GM21360 (cell line): Measurements from ENCODE around the gene PLTP.
"Not testable (repeated sequence)": the region's sequence is repeated elsewhere in the genome, so short reads cannot be mapped to it uniquely, and the experiment has no call there.

Experiments used
- ATAC-seq: cut with Tn5 transposase; IDR thresholded peaks from one replicate; pipeline ENCODE4 v1.9.1; 2021; ENCODE audit warnings: mild to moderate bottlenecking, moderate library complexity; ENCODE audit not compliant: unreplicated experiment

The PLTP gene

DNA sequence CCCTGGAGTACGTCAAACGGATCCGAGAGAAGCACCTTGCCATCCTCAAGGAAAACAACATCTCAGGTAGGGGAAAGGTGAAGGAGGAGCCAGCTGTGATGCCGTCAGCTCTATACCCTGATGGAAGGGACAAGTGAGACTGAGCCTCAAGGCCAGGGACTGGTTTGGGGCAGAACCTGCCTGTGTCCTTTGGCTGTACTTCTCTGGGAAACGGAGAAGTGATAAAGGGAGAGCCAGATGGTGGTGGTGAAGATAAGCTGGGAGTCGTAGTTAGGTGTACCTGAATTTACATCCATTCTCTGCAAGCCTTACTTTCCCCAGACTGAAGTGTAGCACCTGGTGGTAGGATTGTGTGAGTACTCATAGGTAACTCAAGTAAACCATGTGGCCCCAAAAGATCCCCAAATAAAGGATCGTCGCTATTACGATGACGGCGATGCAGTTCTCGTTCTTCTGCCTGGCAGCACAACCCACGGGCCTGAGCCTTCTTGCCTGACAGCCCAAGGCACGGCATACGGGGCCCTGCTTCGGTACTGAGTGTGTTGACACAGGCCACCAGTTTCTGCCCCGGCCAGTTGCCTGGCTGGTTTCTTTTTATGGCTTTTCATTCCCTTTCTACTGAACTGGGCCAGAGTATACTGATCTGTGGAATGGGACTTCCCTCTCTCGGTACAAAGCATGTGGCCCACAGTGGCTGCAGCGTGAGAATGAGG is 33.2 kb upstream of the PLTP start:
- no peak for ATAC-seq

DNA sequence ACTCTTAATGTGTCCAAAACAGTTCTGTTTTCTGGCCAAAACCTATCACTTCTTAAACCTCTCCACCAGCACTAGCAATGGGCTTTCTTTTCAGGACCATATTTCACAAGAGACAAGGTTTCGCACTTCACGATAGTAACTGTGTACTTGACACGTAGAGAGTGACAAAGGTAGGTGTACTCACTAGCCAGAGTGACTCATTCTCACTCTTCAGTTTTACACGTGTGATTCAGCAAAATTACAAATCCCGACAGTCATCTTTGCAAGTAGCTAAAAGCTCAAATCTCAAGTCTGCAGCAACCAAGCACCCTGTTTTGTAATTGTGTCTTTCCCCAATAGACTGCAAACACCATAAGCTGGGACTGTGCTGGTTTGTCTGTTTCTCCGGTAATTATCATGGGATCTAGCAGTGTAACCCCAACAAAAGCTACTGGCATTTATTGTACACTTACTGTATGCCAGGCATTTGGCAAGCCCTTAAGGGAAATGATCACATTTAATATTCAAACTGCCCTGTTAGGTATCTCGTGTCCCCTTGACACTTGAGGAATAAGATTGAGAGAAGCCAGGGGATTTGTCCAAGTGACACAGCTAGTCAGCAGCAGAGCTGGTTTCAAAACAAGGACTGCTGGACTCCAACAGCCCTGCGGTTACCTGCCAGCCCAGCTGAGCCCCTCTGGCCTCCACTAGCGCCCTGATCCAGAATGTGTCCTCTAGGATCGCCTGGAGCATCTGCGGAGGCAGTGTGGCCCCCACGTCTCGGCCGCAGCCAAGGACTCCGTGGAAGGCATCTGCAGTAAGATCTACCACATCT is 32.4 kb upstream of the PLTP start:
- ATAC-seq: no peak

DNA sequence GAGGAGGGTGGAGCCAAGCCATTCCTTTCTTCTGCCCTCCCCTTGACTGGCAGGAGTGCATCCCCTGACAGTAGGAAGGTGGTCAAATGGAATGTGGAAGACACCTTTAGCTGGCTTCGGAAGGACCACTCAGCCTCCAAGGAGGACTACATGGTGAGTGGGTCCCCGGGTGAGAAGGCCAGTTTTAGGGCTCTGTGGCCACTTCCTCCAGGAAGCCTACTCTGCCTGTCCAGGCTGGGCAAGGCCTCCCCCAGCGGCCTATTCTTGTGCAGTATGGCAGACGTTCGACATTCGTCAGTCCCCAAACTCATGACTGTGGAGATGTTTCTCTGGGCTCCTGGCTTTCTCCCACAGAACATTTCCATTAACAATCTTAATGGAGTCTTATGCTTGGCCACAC is 31.7 kb upstream of the PLTP start:
- no peak for ATAC-seq

DNA sequence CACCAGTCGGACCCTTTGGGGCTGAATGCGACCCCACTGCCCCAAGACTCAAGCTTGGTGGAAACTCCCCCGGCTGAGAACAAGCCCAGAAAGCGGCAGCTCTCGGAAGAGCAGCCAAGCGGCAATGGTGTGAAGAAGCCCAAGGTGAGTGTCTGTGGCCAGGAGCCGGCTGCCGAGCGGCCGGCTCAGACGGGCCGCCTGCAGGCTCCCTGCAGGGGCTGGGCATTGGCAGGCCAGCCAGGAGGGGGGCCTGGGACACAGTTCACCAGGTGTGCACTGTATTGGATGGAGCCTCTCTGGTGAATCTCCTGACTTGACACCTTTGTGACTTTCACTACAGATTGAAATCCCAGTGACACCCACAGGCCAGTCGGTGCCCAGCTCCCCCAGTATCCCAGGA is 28.5 kb upstream of the PLTP start:
- no peak for ATAC-seq

DNA sequence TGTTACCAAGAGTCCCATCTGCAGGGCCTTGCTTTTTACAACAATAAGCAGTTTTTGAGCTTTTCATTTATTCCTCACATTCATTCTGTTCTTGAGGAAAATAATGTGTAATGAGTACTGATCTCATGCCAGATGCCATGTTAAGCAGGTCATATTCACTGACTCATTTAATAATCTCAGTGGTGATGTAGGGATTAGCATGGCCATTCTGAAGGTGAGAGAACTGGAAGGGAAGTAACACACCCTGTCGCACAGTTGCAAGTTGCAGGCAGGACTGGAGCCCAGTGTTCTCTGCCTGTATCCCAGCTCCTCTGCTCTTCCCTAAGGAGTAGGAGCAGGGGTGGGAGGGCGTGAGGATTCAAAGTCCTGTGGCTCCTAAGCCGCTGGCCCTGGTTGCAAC is 28.1 kb upstream of the PLTP start:
- ATAC-seq: no peak

DNA sequence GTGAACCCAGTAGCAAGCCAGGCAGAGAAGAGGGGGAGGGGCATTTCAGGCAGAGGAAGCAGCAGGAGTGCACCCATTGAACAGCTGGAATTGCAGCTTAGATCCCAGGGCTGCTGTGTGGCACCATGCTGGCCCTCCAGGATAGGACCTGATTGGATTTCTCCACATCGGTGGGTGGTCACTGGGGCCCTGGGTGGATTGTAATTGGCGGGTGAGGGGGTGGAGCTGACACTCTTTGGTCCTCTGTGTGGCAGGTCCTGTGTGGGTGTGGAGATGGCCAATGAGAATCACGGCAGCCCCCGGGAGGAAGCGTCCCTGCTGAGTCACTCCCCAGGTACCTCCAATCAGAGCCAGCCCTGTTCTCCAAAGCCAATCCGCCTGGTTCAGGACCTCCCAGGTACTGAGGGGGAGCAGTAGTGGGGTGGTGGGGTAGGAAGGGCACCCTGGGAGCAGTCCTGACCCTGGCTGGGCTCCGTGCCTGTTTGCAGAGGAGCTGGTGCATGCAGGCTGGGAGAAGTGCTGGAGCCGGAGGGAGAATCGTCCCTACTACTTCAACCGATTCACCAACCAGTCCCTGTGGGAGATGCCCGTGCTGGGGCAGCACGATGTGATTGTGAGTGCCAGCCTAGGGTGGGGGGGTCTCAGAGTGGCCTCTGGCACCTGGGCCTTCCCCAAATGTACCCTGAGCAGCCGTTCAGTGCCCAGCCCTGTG is 26.9 kb upstream of the PLTP start:
- no peak for ATAC-seq

DNA sequence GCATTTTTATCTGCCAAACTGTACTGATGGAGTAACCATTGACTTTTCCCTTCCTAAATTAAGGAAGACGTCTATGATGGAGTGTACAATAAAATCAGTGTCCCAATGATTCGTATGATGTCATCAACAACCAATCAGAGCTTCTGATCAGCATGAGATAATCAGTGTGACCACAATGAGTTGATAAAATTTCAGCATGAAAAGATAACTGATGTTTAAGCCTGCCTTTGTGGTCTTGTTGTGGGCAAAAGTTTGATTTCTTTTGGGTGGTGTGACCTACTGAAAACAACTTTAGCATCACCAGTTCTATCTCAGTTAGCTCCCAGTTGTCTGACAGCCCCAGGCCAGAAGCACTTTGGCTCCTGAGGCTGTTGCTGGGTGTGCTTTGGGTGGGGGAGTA is 25.8 kb upstream of the PLTP start:
- ATAC-seq: no peak

DNA sequence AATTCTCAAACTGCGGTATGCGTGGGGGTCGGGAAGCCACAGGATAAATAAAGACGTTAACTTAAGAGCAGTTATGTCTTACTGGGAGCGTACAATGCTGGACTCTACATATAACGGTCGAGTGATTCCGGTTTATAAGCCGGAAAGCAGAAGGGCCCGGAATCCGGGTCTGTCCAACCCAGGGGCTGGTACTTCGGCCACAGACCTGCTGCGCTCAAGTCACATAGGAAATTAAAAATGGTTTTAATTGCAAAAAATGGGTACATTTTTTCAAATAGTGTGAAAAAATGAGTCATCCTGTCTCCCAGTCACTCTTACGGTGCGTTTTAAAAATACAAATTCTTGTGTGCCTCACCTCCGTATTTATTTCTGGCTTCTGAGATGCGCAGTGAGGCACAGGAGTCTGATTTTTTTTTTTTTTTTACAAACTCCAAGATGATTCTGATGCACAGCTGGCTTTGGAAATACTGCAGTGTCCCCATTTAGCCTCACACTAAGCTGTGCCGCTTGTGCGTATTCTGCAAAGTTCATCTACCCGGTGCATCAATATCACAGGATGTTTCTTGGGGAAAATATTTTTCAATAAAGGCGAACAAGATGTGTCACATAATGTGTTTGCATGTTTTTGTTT is 23.6 kb upstream of the PLTP start:
- ATAC-seq: peak; percentile 17

DNA sequence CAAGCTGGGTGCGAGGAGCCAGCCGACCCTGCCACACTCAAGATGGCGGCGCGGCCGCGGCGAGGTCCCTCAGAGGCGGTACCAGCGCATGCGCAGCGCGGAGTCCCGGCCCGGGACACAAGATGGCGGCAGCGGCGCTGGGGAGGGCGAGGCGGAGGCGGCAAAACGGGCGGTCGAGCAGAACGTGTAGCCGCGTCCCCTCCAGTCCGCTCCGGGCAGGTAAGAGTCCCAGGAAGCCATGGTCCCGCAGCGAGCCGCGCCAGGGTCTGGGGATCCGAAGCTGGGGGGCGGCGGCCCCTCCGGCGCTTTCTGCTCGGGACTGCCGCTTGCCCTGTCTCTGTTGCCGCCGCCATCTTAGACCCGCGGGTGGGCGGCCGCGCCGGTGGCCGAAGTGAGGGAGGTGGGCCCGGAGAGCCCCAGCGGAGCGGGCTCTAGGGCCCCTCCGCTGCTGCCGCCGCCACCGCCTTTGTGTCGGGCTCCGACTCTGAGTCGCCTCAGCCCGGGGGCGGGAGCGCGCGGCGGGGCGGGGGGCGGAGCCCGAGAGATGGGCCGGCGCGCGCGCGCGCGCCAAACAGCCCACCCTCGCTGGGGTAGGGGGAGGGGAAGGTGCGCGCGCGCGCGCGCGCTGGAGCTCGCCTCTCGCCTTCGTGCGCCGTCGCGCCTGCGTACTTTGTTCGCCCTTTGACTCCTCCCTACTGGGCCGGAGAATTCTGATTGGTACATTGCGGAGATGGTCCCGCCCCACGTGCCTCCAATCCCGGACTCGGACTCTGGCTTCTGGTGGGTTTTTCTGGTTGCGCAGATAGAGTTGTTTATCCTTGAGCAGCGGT is 22.8 kb upstream of the PLTP start, which contains the start of gene PCIF1:
PCIF1 (plus strand) TSS at position 98 of the 830 bp plus-strand sequence. CDS start 4,317 bp downstream, outside the sequence.
- peak; percentile 73 for ATAC-seq

DNA sequence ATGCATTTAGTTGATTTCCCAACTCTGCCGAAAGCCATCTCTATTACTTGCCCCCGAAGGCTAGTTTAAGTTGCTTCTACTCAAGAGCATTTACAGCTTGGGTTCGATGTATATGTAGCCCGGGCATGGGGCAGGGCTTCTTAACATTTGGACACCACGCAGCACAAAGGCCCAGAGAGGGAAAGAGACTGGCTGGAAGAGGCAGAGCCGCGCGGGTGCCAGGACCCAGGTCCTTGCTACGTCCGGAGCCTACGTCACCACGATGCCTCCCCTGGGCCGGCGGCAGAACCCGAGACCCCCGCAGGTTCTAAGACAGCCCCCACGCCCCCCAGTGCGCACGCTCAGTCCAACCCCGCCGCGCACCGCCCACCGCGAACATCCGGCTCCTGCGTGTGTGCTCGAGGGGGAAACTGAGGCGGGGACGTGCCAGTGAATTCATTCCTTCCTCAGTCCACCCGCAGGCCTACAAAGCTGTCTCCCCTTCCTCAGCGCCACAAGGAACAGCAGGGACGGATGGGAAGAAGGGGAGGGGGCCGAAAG is 22.2 kb upstream of the PLTP start:
- ATAC-seq: peak; percentile 2

DNA sequence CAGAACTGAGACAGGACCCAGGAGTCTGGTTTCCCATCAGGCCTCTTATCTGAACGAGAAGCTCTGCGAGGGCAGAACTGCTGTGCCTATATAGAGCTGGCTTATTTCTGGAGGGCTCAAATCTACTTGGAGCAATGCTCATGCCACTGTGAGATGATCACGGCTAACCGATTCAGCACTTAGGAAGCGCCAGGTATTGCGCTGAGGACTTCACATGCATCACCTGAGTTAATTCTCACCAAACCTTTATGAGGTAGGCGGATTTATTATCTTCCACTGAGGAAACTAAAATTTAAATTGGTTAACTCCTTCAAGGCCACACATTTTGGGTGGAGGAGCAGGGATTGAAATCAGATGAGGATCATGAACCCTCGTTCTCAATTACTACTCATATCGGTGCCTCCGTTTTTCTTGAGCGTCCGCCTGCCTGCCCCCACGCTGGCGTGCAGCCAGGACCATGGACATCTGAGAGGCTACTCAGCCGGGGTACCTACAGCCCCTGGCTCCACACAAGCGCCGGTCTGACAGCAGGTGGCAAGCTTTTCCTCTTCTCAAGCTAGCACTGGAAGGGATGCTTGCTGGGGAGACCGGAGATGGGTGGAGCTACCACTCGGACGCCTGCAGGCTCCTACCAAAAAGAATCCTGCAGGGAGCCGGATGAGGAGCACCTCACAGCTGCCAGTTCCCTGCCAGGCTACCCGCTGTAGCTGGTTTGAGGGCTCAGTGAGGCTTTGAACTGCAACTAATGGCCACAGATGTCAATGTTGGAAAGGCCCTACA is 21.5 kb upstream of the PLTP start:
- no peak for ATAC-seq

DNA sequence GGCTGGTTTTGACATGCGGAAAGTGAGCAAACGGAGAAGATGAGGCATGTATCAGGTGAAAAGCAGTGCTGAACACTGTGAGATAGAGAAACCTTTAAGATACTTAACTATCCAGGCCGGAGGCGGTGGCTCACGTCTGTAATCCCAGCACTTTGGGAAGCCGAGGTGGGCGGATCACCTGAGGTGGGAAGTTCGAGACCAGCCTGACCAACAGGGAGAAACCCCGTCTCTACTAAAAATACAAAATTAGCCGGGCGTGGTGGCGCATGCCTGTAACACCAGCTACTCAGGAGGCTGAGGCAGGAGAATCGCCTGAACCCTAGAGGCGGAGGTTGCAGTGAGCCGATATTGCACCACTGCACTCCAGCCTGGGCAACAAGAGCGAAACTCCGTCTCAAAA is 19.7 kb upstream of the PLTP start:
- ATAC-seq: not testable (repeated sequence)

DNA sequence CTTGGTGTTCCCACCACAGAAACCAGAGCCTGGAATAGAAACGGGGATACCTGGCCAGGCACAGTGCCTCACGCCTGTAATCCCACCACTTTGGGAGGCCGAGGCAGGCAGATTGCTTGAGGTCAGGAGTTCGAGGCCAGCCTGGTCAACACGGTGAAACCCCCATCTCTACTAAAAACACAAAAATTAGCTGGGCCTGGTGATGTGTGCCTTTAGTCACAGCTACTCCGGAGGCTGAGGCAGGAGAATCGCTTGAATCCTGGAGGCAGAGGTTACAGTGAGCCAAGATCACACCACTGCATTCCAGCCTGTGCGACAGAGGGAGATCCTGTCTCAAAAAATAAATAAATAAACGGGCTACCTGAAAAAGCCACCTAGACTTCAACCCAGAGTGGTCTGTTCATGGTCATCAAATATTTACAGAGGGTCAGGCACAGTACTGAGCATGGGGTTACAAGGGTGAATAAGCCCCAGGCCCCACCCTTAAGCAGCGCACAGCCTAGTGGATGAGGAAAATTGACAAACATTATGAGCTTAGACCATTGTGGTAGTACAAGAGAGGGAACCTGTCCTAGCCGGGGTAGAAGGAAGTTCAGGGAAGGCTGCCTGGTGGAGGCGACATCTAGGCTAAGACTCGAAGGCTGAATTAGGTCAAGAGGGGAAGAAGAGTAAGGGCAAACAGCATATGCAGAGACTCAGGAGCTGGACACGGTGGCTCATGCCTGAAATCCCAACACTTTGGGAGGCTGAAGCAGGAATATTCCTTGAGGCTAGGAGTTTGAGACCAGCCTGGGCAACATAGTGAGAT is 15.3 kb upstream of the PLTP start:
- ATAC-seq: no peak

DNA sequence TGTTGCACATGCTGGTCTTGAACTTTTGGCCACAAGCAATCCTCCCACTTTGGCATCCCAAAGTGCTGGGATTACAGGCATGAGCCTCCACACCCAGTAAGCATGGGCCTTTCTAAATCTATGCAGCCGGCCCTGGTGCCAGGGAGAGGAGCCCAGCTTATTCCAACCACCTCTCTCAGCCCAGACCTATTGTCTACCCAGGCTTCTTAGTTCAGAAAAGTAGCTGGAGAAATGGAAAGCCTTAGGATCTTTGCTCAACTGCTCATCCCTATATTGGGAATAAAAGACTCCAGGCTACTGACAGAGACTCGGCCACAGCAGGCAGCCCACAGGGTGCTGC is 14.7 kb upstream of the PLTP start:
- no peak for ATAC-seq

DNA sequence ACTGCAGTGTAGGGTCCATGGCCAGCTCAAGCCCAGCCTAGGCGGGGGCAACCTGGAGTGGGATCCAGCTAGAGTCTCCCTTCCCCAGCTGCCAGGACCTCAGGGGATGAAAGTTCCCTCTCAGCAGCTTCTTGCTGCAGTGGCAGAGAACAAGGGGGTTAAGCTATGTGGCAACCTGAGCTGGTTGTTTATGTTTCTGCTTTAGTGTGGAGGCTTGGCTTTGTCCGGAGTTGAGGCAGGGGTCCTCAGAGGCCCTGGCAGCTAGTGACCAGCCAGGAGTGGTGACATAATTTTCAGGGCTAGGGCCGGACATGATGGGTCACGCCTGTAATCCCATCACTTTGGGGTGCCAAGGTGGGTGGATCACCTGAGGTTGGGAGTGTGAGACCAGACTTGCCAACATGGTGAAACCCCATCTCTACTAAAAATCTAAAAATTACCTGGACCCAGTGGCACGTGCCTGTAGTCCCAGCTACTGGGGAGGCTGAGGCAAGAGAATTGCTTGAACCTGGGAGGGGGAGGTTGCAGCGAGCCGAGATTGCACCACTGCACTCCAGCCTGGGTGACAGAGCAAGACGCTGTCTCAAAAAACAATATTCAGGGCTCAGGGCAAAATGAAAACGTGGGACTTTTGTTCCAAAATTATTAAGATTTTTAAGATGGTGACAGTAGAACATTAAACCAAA is 14.0 kb upstream of the PLTP start:
- no peak for ATAC-seq

DNA sequence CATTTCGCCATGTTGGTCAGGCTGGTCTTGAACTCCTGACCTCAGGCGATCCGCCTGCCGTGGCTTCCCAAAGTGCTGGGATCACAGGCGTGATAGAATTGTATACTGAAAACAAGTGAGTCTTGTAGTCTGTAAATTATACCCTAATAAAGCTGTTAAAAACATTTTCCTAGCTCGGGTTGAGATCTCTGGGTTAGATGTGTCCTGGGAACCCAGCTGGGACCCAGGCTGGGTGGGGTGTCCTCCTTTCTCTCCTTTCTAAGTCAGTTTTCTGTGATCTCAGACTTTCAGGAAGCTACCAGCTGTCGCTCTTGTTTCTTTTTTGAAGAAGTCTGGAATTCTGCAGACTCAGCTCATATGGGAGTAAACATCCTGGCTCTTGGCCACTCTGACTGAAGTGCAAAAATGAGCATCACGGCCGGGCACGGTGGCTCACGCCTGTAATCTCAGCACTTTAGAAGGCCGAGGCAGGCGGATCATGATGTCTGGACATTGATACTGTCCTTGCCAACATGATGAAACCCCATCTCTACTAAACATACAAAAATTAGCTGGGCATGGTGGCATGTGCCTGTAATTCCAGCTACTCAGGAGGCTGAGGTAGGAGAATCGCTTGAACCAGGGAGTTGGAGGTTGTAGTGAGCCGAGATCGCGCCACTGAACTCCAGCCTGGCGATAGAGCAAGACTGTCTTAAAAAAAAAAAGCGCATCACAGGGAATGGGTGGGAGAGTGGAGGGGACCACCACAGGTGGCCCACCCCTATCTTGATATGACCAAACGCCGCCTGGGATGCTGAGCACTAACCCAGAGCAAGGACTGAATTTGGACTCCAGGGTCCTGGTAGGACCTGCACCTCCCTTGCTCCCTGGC is 12.7 kb upstream of the PLTP start:
- ATAC-seq: no peak
